ENCODE data around the gene FAS.

DNA sequence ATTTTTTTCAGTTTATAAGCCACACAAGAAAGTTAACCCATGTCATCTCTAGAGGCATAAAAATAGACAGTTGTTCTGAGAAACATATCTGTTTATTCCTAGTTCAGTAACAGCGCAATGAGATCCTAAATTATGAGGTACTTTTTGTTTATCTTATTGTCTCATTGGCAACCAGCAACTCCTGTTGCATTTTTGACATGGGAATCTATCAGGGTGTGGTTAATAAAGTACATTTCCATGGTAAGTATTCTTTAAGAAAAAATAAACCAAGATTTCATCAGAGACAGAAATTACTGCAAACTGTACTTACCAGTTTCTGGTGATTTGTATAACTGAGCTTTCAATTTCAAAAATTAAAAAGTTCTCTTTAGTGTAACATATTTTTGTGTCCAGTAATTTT is 9.0 kb downstream of the FAS start:
- TF ChIP-seq ZNF544 (tag by site-specific recombination; IDR thresholded peaks at IDR 0.05) (no peak), ZNF133 (tag by site-specific recombination; IDR thresholded peaks at IDR 0.05) (no peak), ZBTB8A (tag by site-specific recombination; IDR thresholded peaks at IDR 0.05) (no peak), TCF7L2 (IDR thresholded peaks at IDR 0.05; ENCODE audit: borderline replicate concordance, low read depth, low read length) (no peak)
- TF ChIP-seq, protein P1, sequence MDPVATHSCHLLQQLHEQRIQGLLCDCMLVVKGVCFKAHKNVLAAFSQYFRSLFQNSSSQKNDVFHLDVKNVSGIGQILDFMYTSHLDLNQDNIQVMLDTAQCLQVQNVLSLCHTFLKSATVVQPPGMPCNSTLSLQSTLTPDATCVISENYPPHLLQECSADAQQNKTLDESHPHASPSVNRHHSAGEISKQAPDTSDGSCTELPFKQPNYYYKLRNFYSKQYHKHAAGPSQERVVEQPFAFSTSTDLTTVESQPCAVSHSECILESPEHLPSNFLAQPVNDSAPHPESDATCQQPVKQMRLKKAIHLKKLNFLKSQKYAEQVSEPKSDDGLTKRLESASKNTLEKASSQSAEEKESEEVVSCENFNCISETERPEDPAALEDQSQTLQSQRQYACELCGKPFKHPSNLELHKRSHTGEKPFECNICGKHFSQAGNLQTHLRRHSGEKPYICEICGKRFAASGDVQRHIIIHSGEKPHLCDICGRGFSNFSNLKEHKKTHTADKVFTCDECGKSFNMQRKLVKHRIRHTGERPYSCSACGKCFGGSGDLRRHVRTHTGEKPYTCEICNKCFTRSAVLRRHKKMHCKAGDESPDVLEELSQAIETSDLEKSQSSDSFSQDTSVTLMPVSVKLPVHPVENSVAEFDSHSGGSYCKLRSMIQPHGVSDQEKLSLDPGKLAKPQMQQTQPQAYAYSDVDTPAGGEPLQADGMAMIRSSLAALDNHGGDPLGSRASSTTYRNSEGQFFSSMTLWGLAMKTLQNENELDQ (tag by site-specific recombination; IDR thresholded peaks at IDR 0.05; ENCODE audit: low read depth) = no peak
- TF ChIP-seq, protein P2, sequence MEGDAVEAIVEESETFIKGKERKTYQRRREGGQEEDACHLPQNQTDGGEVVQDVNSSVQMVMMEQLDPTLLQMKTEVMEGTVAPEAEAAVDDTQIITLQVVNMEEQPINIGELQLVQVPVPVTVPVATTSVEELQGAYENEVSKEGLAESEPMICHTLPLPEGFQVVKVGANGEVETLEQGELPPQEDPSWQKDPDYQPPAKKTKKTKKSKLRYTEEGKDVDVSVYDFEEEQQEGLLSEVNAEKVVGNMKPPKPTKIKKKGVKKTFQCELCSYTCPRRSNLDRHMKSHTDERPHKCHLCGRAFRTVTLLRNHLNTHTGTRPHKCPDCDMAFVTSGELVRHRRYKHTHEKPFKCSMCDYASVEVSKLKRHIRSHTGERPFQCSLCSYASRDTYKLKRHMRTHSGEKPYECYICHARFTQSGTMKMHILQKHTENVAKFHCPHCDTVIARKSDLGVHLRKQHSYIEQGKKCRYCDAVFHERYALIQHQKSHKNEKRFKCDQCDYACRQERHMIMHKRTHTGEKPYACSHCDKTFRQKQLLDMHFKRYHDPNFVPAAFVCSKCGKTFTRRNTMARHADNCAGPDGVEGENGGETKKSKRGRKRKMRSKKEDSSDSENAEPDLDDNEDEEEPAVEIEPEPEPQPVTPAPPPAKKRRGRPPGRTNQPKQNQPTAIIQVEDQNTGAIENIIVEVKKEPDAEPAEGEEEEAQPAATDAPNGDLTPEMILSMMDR (tag by site-specific recombination; IDR thresholded peaks at IDR 0.05) = no peak
